ENCODE data around the gene OLFM2. TPM values are rescaled to one million over a fixed set of nuclear protein-coding genes. Genes with fewer than 3 reads are reported as not detected.

Gene OLFM2
- total and polyA plus RNA-seq, 9 of the 15 experiments (the other 6 are each of a cell fraction or from before 2014, with no cell fraction given): 0.10 to 0.33 (median 0.23) TPM; not detected in 4

- Histone ChIP-seq H4K20me1 (replicated peaks; ENCODE audit: control insufficient read depth, insufficient read depth, low read length) (no peaks in the 10 kb centered on the region), H3K27me3 (ENCODE audit: control insufficient read depth in 2 of 2, insufficient read depth in 2 of 2, low read length in 2 of 2) (peaks cover 3 to 18% of the 10 kb centered on the region in 2 experiments; a peak in 4 of 5 replicates)
- no TSS peak for BruUV-seq (replicated peaks)
Measured at GRCh38 chr19:9969688-9969975, 33.3 kb upstream of the OLFM2 start.

DNA sequence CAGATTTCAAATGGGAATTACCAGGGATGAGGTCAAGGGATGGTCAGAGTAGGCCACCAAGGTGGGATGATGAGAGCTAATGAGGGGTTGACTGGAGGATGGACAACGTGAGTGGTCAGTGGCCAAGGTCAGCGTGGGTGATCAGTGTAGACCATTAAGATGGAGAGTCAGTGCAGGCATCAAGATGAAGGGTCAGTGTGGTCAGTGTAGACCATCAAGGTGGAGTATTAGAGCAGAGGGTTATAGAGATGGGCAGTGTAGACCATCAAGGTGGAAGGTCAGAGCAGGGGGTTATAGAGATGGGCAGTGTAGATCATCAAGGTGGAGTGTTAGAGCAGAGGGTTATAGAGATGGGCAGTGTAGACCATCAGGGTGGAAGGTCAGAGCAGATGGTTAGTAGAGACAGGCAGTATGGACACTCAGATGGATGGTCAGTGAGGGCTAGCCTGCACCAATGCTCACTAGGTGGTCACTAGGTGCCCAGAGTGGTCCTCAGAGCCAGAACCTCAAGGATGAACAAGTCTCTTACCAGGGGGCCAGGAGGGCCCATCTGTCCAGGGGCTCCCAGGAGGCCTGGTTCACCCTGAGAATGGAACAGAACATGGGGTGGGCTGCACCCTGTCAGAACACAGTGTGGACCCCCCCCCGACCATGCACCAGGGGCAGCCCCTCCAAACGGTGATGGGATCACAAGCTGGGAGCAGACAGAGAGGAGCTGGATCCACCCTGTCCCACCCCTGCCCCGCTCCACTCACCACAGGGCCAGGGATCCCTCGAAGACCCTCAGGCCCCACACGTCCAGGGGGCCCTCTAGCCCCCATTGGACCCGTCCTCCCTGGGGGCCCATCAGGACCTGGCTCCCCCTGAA is 32.7 kb upstream of the OLFM2 start:
- TF ChIP-seq SPI1 (IDR thresholded peaks at IDR 0.05; ENCODE audit: borderline replicate concordance, low read depth, low read length) (no peak), ZSCAN29 (IDR thresholded peaks at IDR 0.05) (peak; percentile 64; the same call in 1 of the 2 replicates)

More at GRCh38 chr19:9969688-9969975, 33.3 kb upstream of the OLFM2 start:
- Histone ChIP-seq H3K4me1 (replicated peaks in 1 of 2; ENCODE audit: control insufficient read depth in 2 of 2, insufficient read depth in 2 of 2, low read length in 2 of 2) (no peaks in the 10 kb centered on the region), H3K9me1 (ENCODE audit: control insufficient read depth, insufficient read depth, low read length) (no peaks in the 10 kb centered on the region), H3K79me2 (ENCODE audit: control insufficient read depth, insufficient read depth, low read length) (no peaks in the 10 kb centered on the region), H3K4me3 (no peak overlapping the region), H2AFZ (ENCODE audit: low read depth, low read length) (no peak overlapping the region), H3K9me3 (replicated peaks; ENCODE audit: control insufficient read depth, insufficient read depth, low read depth, low read length) (no peaks in the 10 kb centered on the region), H3K27ac (ENCODE audit: extremely low read depth, low read depth, low read length) (no peak overlapping the region), H3K9ac (ENCODE audit: insufficient read depth in 1 of 2, low read depth in 2 of 2, low read length in 2 of 2) (no peak overlapping the region), H3K36me3 (ENCODE audit: control insufficient read depth, insufficient read depth, low read length) (no peaks in the 10 kb centered on the region), H3K4me2 (ENCODE audit: insufficient read depth, low read length) (no peak overlapping the region)
- WGBS (ENCODE audit: insufficient coverage, low coverage, missing lambda C conversion rate): 0% methylated on average over 1 of the region's 2 CpGs
- in situ Hi-C loops (cut with MboI) (no loop called here), intact Hi-C loops (cut with micrococcal nuclease) (no loop called here)
- 0 out of 3 replicates have a peak, but pooled peaks have one; percentile 29 for ATAC-seq
- ChIA-PET CTCF (ENCODE audit: low intra/inter-chr PET ratio) (no interaction called here), POLR2A (no interaction called here)
- TF ChIP-seq NFYB (IDR thresholded peaks at IDR 0.05; ENCODE audit: extremely low read depth, insufficient read length) (no peak), ZNF57 (CRISPR knock-in tag; IDR thresholded peaks at IDR 0.05) (no peak), SRF (CRISPR knock-in tag; IDR thresholded peaks at IDR 0.05) (no peak), TCF7L2 (IDR thresholded peaks at IDR 0.05; ENCODE audit: low read depth, low read length) (no peak), ZNF717 (CRISPR knock-in tag; IDR thresholded peaks at IDR 0.05) (no peak), ADNP (tag; IDR thresholded peaks at IDR 0.05) (no peak), YY1 (IDR thresholded peaks at IDR 0.05; ENCODE audit: borderline replicate concordance in 1 of 3, control insufficient read depth in 1 of 3, extremely low read depth in 1 of 3, insufficient read depth in 3 of 3, insufficient read length in 1 of 3, insufficient replicate concordance in 2 of 3, low read depth in 1 of 3, low read length in 2 of 3) (no peak), GATA2 (CRISPR knock-in tag; IDR thresholded peaks at IDR 0.05) (no peak)
- FAIRE-seq: no peak
- DNase-seq (ENCODE audit: extremely low read depth in 1 of 4, low spot score in 3 of 4): no peak

More for the DNA sequence above, 32.7 kb upstream of the OLFM2 start:
- H3K9me3 ChIP-seq (replicated peaks; ENCODE audit: control insufficient read depth, insufficient read depth, low read depth, low read length): no peaks in the 10 kb centered on the region
- H4K20me1 ChIP-seq (replicated peaks; ENCODE audit: control insufficient read depth, insufficient read depth, low read length): no peaks in the 10 kb centered on the region
- no peak for DNase-seq (ENCODE audit: extremely low read depth in 1 of 4, low spot score in 3 of 4)
- H3K27ac ChIP-seq (ENCODE audit: extremely low read depth, low read depth, low read length): no peak overlapping the region
- H3K4me2 ChIP-seq (ENCODE audit: insufficient read depth, low read length): no peak overlapping the region
- no peak overlapping the region for H2AFZ ChIP-seq (ENCODE audit: low read depth, low read length)
- H3K4me3 ChIP-seq: no peak overlapping the region
- no TSS peak for BruUV-seq (replicated peaks)
- CTCF ChIA-PET (ENCODE audit: low intra/inter-chr PET ratio): no interaction called here
- intact Hi-C loops (cut with micrococcal nuclease): no loop called here
- in situ Hi-C loops (cut with MboI): no loop called here
- FAIRE-seq: no peak
- no peaks in the 10 kb centered on the region for H3K9me1 ChIP-seq (ENCODE audit: control insufficient read depth, insufficient read depth, low read length)
- H3K27me3 ChIP-seq (ENCODE audit: control insufficient read depth in 2 of 2, insufficient read depth in 2 of 2, low read length in 2 of 2): peaks cover 3 to 18% of the 10 kb centered on the region in 2 experiments; a peak in 4 of 5 replicates
- H3K79me2 ChIP-seq (ENCODE audit: control insufficient read depth, insufficient read depth, low read length): no peaks in the 10 kb centered on the region
- H3K36me3 ChIP-seq (ENCODE audit: control insufficient read depth, insufficient read depth, low read length): no peaks in the 10 kb centered on the region
- ATAC-seq: no peak
- POLR2A ChIA-PET: no interaction called here
- H3K4me1 ChIP-seq (replicated peaks in 1 of 2; ENCODE audit: control insufficient read depth in 2 of 2, insufficient read depth in 2 of 2, low read length in 2 of 2): no peaks in the 10 kb centered on the region
- WGBS (ENCODE audit: insufficient coverage, low coverage, missing lambda C conversion rate): 5% methylated on average over 8 of the region's 8 CpGs
- no peak overlapping the region for H3K9ac ChIP-seq (ENCODE audit: insufficient read depth in 1 of 2, low read depth in 2 of 2, low read length in 2 of 2)
